SJCRH30 (cell line): ENCODE results near the gene EPB41L3. TPM values are rescaled to one million over a fixed set of nuclear protein-coding genes. Genes with fewer than 3 reads are reported as not detected.
"Not testable (repeated sequence)": the region's sequence is repeated elsewhere in the genome, so short reads cannot be mapped to it uniquely, and the experiment has no call there.

Experiments
- DNase-seq, 2 experiments: peaks; one replicate each; pipeline ENCODE4 v3.0.0-alpha.2; 2015 to 2020
- H3K27ac ChIP-seq: fragments of 250-450 bp; sonication (Bioruptor Pico); 2 replicates; pipeline ENCODE4 v1.5.1; 2020; ENCODE audit warnings: mild to moderate bottlenecking, moderate library complexity
- H3K27me3 ChIP-seq: fragments of 250-450 bp; sonication (Bioruptor Pico); 2 replicates; pipeline ENCODE4 v1.5.1; 2020; ENCODE audit warnings: mild to moderate bottlenecking, moderate library complexity
- H3K36me3 ChIP-seq: fragments of 250-450 bp; sonication (Bioruptor Pico); 2 replicates; pipeline ENCODE4 v1.5.1; 2020; ENCODE audit warnings: mild to moderate bottlenecking, moderate library complexity
- H3K4me1 ChIP-seq: fragments of 250-450 bp; sonication (Bioruptor Pico); 2 replicates; pipeline ENCODE4 v1.5.1; 2020; ENCODE audit warnings: mild to moderate bottlenecking, moderate library complexity
- H3K4me3 ChIP-seq: fragments of 250-450 bp; sonication (Bioruptor Pico); 2 replicates; pipeline ENCODE4 v1.5.1; 2020; ENCODE audit warnings: mild to moderate bottlenecking, moderate library complexity
- H3K9me3 ChIP-seq: fragments of 250-450 bp; sonication (Bioruptor Pico); replicated peaks from 2 replicates; pipeline ENCODE4 v1.5.1; 2020; ENCODE audit warnings: mild to moderate bottlenecking, moderate library complexity
- total RNA-seq: library from RNA; depleted of rRNA; stranded (reverse); fragments of >200 nt; shearing (Covaris generic); gene quantifications from 2 replicates; pipeline ENCODE4 v1.2.3, GENCODE V29; 2014

The EPB41L3 gene
- total RNA-seq, 1 experiment from 2014 or later: not detected

- H3K27me3 ChIP-seq: no peaks in the 10 kb centered on the region
- peaks cover 16% of the 10 kb centered on the region for H3K4me1 ChIP-seq
- DNase-seq: no peak
- no peak overlapping the region for H3K27ac ChIP-seq
- no peak overlapping the region for H3K4me3 ChIP-seq
- H3K36me3 ChIP-seq: no peaks in the 10 kb centered on the region
- H3K9me3 ChIP-seq: no peaks in the 10 kb centered on the region
Observed at GRCh38 chr18:5518899-5519371, 24.9 kb downstream of the EPB41L3 start.

GRCh38 chr18:5518179-5518770, 25.5 kb downstream of the EPB41L3 start:
- Histone ChIP-seq H3K4me3 (no peak overlapping the region), H3K4me1 (peaks cover 20% of the 10 kb centered on the region), H3K9me3 (no peaks in the 10 kb centered on the region), H3K27ac (no peak overlapping the region), H3K36me3 (no peaks in the 10 kb centered on the region), H3K27me3 (no peaks in the 10 kb centered on the region)
- DNase-seq: no peak

GRCh38 chr18:5516841-5517240, 27.0 kb downstream of the EPB41L3 start:
- Histone ChIP-seq H3K27ac (no peak overlapping the region), H3K27me3 (no peaks in the 10 kb centered on the region), H3K4me1 (peaks cover 20% of the 10 kb centered on the region), H3K4me3 (no peak overlapping the region), H3K9me3 (no peaks in the 10 kb centered on the region), H3K36me3 (no peaks in the 10 kb centered on the region)
- no peak for DNase-seq

- Histone ChIP-seq H3K4me1 (peaks cover 20% of the 10 kb centered on the region), H3K27ac (peak overlapping the region; percentile 27; the same call in 1 of the 2 replicates), H3K4me3 (no peak overlapping the region), H3K36me3 (no peaks in the 10 kb centered on the region), H3K27me3 (no peaks in the 10 kb centered on the region), H3K9me3 (no peaks in the 10 kb centered on the region)
- peak; percentile 39 to 66 for DNase-seq
Observed at GRCh38 chr18:5515011-5515784, 28.6 kb downstream of the EPB41L3 start.

GRCh38 chr18:5513947-5514346, 29.9 kb downstream of the EPB41L3 start:
- DNase-seq: peak in 1 of 2 experiments; percentile 9
- no peak overlapping the region for H3K27ac ChIP-seq
- H3K27me3 ChIP-seq: no peaks in the 10 kb centered on the region
- H3K4me3 ChIP-seq: no peak overlapping the region
- H3K9me3 ChIP-seq: no peaks in the 10 kb centered on the region
- no peaks in the 10 kb centered on the region for H3K36me3 ChIP-seq
- peaks cover 20% of the 10 kb centered on the region for H3K4me1 ChIP-seq

GRCh38 chr18:5512176-5512575, 31.6 kb downstream of the EPB41L3 start:
- Histone ChIP-seq H3K27me3 (no peaks in the 10 kb centered on the region), H3K36me3 (no peaks in the 10 kb centered on the region), H3K9me3 (no peaks in the 10 kb centered on the region), H3K4me3 (no peak overlapping the region), H3K4me1 (peaks cover 20% of the 10 kb centered on the region), H3K27ac (no peak overlapping the region)
- no peak for DNase-seq

GRCh38 chr18:5511541-5511940, 32.3 kb downstream of the EPB41L3 start:
- not testable (repeated sequence) for H3K36me3 ChIP-seq, DNase-seq, H3K27ac ChIP-seq, H3K9me3 ChIP-seq, H3K27me3 ChIP-seq, H3K4me3 ChIP-seq
- H3K4me1 ChIP-seq: peaks cover 20% of the 10 kb centered on the region

GRCh38 chr18:5510135-5510846, 33.5 kb downstream of the EPB41L3 start:
- no peaks in the 10 kb centered on the region for H3K9me3 ChIP-seq
- no peaks in the 10 kb centered on the region for H3K27me3 ChIP-seq
- H3K4me3 ChIP-seq: no peak overlapping the region
- H3K36me3 ChIP-seq: no peaks in the 10 kb centered on the region
- DNase-seq: peak; percentile 11 to 24
- H3K27ac ChIP-seq: no peak overlapping the region
- H3K4me1 ChIP-seq: peaks cover 16% of the 10 kb centered on the region

GRCh38 chr18:5508821-5509220, 35.0 kb downstream of the EPB41L3 start:
- H3K9me3 ChIP-seq: no peaks in the 10 kb centered on the region
- no peaks in the 10 kb centered on the region for H3K36me3 ChIP-seq
- no peak overlapping the region for H3K4me3 ChIP-seq
- DNase-seq: no peak
- no peak overlapping the region for H3K27ac ChIP-seq
- H3K27me3 ChIP-seq: no peaks in the 10 kb centered on the region
- H3K4me1 ChIP-seq: peaks cover 3% of the 10 kb centered on the region

GRCh38 chr18:5507756-5508155, 36.0 kb downstream of the EPB41L3 start:
- H3K27me3 ChIP-seq: no peaks in the 10 kb centered on the region

GRCh38 chr18:5506174-5506573, 37.6 kb downstream of the EPB41L3 start:
- H3K27ac ChIP-seq: no peak overlapping the region
- no peaks in the 10 kb centered on the region for H3K4me1 ChIP-seq
- no peak overlapping the region for H3K4me3 ChIP-seq
- DNase-seq: no peak
- H3K9me3 ChIP-seq: no peaks in the 10 kb centered on the region
- H3K27me3 ChIP-seq: no peaks in the 10 kb centered on the region
- H3K36me3 ChIP-seq: no peaks in the 10 kb centered on the region

More at GRCh38 chr18:5507756-5508155, 36.0 kb downstream of the EPB41L3 start:
- no peaks in the 10 kb centered on the region for H3K4me1 ChIP-seq
- no peaks in the 10 kb centered on the region for H3K36me3 ChIP-seq
- no peak overlapping the region for H3K4me3 ChIP-seq
- H3K27ac ChIP-seq: no peak overlapping the region
- no peak for DNase-seq
- no peaks in the 10 kb centered on the region for H3K9me3 ChIP-seq

GRCh38 chr18:5503740-5504139, 40.1 kb downstream of the EPB41L3 start:
- Histone ChIP-seq H3K4me3 (no peak overlapping the region), H3K4me1 (no peaks in the 10 kb centered on the region), H3K27me3 (no peaks in the 10 kb centered on the region), H3K9me3 (no peaks in the 10 kb centered on the region), H3K36me3 (no peaks in the 10 kb centered on the region), H3K27ac (no peak overlapping the region)
- DNase-seq: no peak

- Histone ChIP-seq H3K4me3 (no peak overlapping the region), H3K36me3 (no peaks in the 10 kb centered on the region), H3K9me3 (no peaks in the 10 kb centered on the region), H3K27ac (no peak overlapping the region), H3K27me3 (no peaks in the 10 kb centered on the region), H3K4me1 (no peaks in the 10 kb centered on the region)
- DNase-seq: no peak
Observed at GRCh38 chr18:5500158-5500939, 43.4 kb downstream of the EPB41L3 start.

GRCh38 chr18:5498452-5498851, 45.3 kb downstream of the EPB41L3 start:
- Histone ChIP-seq H3K9me3 (no peaks in the 10 kb centered on the region), H3K4me1 (no peaks in the 10 kb centered on the region), H3K4me3 (no peak overlapping the region), H3K27me3 (no peaks in the 10 kb centered on the region), H3K36me3 (no peaks in the 10 kb centered on the region), H3K27ac (no peak overlapping the region)
- DNase-seq: no peak
